Gastroesophageal sphincter (tissue), 3 donors: ENCODE data around the gene ANK2.

Experiments
- EP300 ChIP-seq: sonication (generic); formaldehyde crosslinking; IDR thresholded peaks from one replicate; pipeline ENCODE4 v1.6.1; 2017; ENCODE audit warnings: antibody characterized with exemption, mild to moderate bottlenecking
- POLR2A ChIP-seq, 2 donors: fragments of 450-650 bp; IDR thresholded peaks; one replicate each; pipeline ENCODE4 v1.6.1; 2017; ENCODE audit warnings: antibody characterized with exemption in 2 of 2, mild to moderate bottlenecking in 2 of 2, moderate library complexity in 1 of 2
- POLR2AphosphoS5 ChIP-seq: sonication (generic); formaldehyde crosslinking; IDR thresholded peaks from one replicate; pipeline ENCODE4 v1.6.1; 2017; ENCODE audit warnings: antibody characterized with exemption
- TF ChIP-seq, protein P1 (sequence below), 4 experiments: fragments of 200-600 bp in 2 of 4; fragments of 450-650 bp in 2 of 4; sonication (generic) in 1 of 4; IDR thresholded peaks; one replicate each; pipeline ENCODE4 v1.5.1; 2017 to 2019; ENCODE audit warnings: antibody characterized with exemption in 4 of 4, mild to moderate bottlenecking in 2 of 4, moderate library complexity in 2 of 4

DNA sequence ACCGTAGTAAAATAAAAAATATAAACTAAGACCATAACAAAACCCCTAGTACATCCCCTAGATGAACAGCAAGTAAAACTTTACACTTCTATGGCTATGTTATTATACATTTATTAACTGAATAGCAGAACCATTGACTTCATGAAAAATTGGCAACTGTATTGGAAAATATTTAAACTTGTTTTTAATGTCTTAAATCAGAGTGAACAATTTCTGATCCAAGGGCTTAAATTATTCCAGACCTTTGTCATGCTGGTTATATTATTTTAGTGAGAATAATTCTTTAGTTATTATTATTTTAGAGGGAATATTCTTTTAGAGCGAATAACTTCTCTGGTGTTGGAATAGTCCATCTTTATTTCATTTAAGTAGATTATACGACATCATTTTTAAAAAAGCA, 265.0 kb downstream of the ANK2 start:
- TF ChIP-seq, protein P1, sequence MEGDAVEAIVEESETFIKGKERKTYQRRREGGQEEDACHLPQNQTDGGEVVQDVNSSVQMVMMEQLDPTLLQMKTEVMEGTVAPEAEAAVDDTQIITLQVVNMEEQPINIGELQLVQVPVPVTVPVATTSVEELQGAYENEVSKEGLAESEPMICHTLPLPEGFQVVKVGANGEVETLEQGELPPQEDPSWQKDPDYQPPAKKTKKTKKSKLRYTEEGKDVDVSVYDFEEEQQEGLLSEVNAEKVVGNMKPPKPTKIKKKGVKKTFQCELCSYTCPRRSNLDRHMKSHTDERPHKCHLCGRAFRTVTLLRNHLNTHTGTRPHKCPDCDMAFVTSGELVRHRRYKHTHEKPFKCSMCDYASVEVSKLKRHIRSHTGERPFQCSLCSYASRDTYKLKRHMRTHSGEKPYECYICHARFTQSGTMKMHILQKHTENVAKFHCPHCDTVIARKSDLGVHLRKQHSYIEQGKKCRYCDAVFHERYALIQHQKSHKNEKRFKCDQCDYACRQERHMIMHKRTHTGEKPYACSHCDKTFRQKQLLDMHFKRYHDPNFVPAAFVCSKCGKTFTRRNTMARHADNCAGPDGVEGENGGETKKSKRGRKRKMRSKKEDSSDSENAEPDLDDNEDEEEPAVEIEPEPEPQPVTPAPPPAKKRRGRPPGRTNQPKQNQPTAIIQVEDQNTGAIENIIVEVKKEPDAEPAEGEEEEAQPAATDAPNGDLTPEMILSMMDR (IDR thresholded peaks at IDR 0.05) = no peak
- TF ChIP-seq POLR2AphosphoS5 (no peak), EP300 (no peak), POLR2A (IDR thresholded peaks at IDR 0.05) (no peak)
